Activated CD4-positive, alpha-beta T cell treated with anti-CD3 and anti-CD28 coated beads for 24 hours (primary cell): ENCODE measurements around the gene TSPAN15.
A peak's percentile ranks its signal among the peaks of the same experiment; 100 is the strongest.

ENCODE experiments used
- DNase-seq, 2 donors: peaks; one replicate each; pipeline ENCODE4 v3.0.0-alpha.2; 2020; ENCODE audit warnings: low read depth in 2 of 2

The TSPAN15 gene

GRCh38 chr10:69451209-69451783, at the start of gene TSPAN15:
Gene TSPAN15, plus strand, starts transcription at chr10:69451465. Its CDS starts 130 bp downstream, at chr10:69451595.
- peak; percentile 70 to 73 for DNase-seq

DNA sequence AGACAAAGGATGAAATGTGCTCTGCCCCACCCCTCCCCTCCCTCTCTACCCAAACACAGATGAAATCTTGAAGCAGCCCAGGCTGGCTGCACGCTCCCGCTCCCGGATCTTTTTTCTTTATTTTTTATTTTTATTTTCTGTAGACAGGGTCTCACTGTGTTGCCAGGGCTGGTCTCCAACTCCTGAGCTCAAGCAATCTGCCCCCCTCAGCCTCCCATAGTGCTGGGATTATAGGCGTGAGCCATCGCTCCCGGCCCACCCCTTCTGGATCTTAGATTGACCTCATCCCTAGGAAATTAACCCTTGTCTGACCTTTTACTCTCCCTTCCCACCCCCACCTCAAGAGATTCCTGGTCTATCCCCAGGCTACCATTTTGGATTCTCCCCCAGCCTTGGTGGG, 48.9 kb upstream of the TSPAN15 start:
- no peak for DNase-seq

DNA sequence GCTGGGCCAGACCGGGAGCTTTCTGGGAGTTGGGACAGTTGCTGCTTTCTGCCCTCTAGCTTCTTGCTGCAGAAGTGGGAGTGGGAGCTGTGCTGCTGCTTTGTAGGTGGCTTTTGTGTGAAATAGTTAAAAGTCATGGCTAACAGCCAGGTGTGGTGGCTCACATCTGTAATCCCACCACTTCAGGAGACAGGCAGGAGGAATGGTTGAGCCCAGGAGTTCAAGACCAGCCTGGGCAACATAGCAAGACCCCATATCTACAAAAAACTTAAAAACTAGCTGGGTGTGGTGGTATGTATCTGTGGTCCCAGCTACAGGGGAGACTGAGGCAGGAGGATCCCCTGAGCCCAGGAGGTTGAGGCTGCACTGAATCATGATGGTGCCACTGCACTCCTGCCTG, 48.2 kb upstream of the TSPAN15 start:
- DNase-seq: no peak

DNA sequence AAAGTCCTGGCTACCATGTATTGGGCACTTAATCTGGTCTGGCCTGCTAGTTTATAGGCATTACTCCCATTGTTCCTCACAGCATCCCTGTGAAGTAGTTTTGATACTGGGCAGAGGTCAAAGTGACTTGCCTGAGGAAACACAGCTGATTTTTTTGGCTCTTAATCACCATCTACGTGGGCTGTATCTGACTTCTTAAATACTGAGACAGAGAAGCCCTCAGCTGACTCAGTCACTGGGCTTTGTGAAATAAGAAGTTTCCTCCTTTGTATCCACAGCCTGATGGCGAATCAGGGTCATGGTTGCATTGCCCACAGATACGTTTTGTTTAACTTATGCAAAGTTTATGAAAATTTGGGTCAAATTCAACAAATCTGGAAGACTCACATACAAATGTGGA, 47.7 kb upstream of the TSPAN15 start:
- no peak for DNase-seq

GRCh38 chr10:69404786-69405185, 46.5 kb upstream of the TSPAN15 start:
- no peak for DNase-seq

- DNase-seq: no peak
Observed at GRCh38 chr10:69405221-69405620, 46.0 kb upstream of the TSPAN15 start.

GRCh38 chr10:69406302-69406811, 44.9 kb upstream of the TSPAN15 start:
- DNase-seq: no peak

DNA sequence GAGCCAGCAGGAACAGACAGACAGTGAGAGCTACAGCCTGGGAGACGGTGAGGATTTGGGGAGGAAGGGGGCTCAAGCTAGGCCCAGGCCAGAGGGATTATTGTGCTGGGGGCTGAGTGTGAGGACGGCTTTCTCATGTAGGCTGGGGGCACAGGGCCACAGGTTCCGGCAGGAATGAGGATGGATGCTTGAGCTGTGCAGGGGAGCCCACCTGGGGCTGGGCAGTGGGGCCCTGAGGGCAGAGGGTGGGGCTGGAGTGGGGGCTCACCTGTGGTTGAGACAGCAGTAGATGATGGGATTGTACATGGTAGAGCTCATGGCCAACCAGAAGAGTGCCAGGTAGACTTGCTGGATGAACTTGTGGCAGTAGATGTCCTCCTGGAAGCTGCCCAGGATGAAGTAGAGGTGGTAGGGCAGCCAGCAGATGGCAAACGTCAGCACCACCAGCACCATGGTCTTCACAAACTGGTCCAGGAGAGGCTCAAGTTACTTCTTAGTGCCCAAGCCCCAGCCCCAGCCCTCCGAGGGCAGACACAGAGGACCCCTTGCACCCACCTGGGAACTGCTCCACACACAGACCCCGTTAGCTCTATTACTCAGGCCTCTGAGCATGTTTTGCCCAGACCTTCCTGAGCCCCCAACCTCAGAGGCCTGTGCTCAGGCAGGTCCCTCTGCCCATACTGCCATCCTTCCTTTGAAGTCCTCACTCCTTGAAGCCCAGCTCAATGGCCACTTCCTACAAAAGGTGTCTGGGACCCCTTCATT, 44.3 kb upstream of the TSPAN15 start:
- DNase-seq: no peak

DNA sequence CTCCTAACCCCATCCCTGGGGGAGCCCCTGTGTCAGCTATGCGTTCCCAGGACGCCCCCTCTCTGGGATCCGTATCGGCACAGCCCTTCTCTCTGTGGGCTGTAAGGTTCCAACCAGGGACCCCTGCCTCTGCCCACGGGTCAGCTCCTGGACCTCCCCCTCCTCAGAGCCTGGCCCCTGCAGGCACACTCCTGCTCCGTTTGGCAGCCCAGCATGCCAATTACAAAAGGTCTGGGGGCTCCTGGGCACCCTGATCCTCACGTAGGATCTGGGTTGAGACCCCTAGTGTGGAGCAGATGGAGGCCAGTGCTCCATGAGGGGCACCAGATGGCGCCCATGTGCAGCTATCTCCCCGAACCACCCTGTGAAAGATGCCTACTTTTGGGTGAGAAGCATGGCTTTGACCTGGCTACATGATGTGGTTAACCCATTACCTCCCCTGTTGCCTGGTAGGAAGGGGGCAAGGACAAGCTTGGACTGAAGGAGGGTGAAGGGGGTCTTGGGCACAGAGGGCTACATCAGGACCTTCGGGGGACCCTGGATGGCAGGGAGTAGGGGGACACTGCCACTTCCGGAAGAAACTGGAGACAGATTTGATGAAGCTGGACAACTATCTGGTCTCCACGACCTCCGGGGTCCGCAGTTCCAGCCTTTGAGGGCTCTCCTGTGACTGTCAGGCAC, 43.5 kb upstream of the TSPAN15 start:
- DNase-seq: no peak

GRCh38 chr10:69408318-69409175, 42.7 kb upstream of the TSPAN15 start:
- peak; percentile 80 to 81 for DNase-seq

DNA sequence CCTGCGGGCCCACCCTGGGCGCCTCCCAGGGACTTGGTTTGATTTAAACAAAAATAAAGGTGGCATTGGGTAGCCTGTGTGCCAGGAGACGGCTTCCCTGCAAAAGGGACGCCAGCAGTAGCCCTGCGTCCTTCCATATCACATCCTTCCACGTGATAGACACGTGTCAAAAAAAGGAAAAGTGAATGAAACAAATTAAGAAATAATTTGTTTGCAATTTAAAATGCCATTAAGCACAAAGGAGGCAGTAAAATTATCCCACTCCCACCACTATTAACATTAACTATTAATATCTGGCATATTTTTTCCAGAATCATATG, 42.1 kb upstream of the TSPAN15 start:
- DNase-seq: no peak

DNA sequence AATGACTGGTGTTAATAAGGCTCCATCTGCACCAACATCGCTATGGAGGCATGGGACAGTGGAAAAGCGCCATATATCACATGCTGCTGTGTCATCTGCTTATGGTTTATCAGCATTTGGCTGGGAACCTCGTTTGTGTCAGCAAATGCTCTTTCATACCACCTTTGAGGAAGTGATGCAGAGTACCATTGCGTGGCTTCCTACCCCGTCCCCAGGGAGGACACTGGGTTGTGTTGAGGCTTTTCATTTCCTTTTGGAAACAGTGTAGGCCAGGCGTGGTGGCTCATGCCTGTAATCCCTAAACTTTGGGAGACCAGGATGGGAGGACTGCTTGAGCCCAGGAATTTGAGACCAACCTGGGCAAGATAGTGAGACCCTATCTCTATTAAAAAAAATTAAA, 41.3 kb upstream of the TSPAN15 start:
- no peak for DNase-seq

DNA sequence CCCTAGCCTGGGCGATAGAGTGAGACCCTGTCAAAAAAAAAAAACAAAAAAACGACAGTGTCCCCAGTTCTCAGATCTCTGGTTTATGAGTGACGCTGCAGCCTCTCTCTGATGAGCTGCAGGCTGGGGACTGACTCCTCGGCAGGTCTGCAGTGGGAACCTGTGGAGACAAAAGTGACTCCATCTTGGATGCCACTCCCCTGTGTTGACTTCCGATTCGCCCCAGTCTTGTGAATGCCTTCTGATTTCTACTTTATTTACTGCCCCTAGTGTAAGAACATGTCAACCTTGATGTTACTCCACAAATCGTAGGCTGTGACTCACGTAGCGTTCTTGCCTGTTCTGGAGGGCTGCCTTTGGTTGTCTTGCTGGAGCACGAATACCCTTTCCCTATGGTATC, 40.8 kb upstream of the TSPAN15 start:
- DNase-seq: no peak

GRCh38 chr10:69411476-69411875, 39.8 kb upstream of the TSPAN15 start:
- DNase-seq: no peak

DNA sequence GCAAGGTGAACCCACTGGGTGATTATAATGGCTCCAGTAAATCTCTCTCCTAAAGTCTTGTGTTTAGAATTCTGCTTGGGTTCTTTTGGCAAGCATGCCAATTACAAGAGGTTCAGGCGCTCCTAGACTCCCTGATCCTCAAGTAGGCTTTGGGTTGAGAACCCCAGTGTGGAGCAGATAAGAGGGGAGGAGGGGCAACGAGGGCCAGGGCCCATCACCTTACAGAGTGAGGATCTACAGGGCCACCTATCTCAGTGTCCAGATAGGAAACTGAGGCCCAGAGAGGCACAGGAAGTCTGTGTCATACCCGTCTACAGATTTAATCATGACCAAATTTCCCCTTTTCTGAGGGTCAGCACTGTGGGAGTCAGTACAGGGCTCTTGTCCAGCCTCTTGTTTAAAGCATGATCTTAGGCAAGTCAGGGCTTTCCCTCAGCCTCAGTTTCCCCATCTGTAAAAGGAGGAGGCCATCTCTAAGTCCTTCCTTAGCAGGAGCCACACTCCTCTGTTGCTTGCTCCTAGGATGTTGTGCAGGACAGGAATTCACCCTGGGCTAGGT, 39.0 kb upstream of the TSPAN15 start:
- no peak for DNase-seq

- DNase-seq: no peak
Observed at GRCh38 chr10:69413221-69413865, 37.9 kb upstream of the TSPAN15 start.

GRCh38 chr10:69414036-69415018, 36.9 kb upstream of the TSPAN15 start:
- no peak for DNase-seq

GRCh38 chr10:69415049-69415448, 36.2 kb upstream of the TSPAN15 start:
- no peak for DNase-seq

DNA sequence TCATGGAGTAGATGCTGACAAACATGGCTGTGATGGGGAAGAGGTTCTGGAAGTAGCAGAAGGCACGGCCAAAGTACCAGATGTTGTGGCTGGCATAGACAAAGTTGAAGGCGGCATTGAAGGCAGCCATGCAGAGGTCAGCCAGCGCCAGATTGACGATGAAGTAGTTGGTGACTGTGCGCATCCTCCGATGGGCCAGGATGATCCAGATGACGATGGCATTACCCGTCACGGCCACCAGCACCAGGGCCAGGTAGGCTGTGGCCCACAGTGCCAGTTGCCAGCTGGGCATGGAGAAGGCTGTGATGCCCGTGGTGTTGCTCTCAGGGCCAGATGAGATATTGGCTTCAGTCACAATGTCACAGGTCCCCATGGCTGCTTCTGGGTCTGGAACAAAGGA, 35.3 kb upstream of the TSPAN15 start:
- DNase-seq: no peak

DNA sequence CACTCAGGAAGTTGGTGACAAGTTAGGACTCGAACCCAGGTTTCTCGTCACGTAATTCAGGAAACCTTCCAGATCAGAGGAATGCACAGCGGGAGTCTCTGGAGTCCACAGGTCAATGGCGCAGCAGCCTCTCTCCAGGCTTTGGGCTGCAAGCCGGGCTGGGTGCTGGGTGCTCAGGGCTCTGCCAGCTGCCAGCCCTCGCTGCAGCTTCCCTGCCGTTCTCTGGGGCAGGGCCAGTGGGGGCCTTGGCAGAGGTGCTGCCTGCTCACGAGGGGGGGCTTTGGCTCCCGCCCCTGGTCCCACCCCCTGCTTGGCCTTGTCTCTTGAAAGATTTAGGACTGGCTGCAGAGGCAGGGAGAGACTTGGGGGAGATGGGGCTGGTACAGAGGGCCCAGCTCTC, 34.6 kb upstream of the TSPAN15 start, which contains the start of gene TACR2:
Gene TACR2, minus strand, starts transcription at position 224 of the 400 bp plus-strand sequence. CDS start 595 bp downstream, outside the sequence.
- no peak for DNase-seq
